ENCODE results near the gene ADGRF5.

Gene ADGRF5

GRCh38 chr6:46917002-46917545, 4.7 kb downstream of the ADGRF5 start:
- TF ChIP-seq CTCF (IDR thresholded peaks at IDR 0.05; ENCODE audit: low read depth, low read length): no peak

GRCh38 chr6:46915866-46916265, 5.9 kb downstream of the ADGRF5 start:
- H3K4me3 ChIP-seq (ENCODE audit: low read depth, low read length): no peak overlapping the region
- no peak for TF ChIP-seq CTCF (IDR thresholded peaks at IDR 0.05; ENCODE audit: low read depth, low read length)

More at GRCh38 chr6:46917002-46917545, 4.7 kb downstream of the ADGRF5 start:
- no peak overlapping the region for H3K4me3 ChIP-seq (ENCODE audit: low read depth, low read length)

- TF ChIP-seq CTCF (IDR thresholded peaks at IDR 0.05; ENCODE audit: low read depth, low read length): no peak
- H3K4me3 ChIP-seq (ENCODE audit: low read depth, low read length): no peak overlapping the region
These were observed 6.4 kb downstream of the ADGRF5 start for GRCh38 chr6:46915380-46915779.

GRCh38 chr6:46914279-46914810, 7.4 kb downstream of the ADGRF5 start:
- no peak for TF ChIP-seq CTCF (IDR thresholded peaks at IDR 0.05; ENCODE audit: low read depth, low read length)
- H3K4me3 ChIP-seq (ENCODE audit: low read depth, low read length): no peak overlapping the region

- no peak overlapping the region for H3K4me3 ChIP-seq (ENCODE audit: low read depth, low read length)
- no peak for TF ChIP-seq CTCF (IDR thresholded peaks at IDR 0.05; ENCODE audit: low read depth, low read length)
These were observed 12.4 kb downstream of the ADGRF5 start for GRCh38 chr6:46909371-46909770.

GRCh38 chr6:46906776-46907175, 15.0 kb downstream of the ADGRF5 start:
- H3K4me3 ChIP-seq (ENCODE audit: low read depth, low read length): no peak overlapping the region
- no peak for TF ChIP-seq CTCF (IDR thresholded peaks at IDR 0.05; ENCODE audit: low read depth, low read length)

- no peak for TF ChIP-seq CTCF (IDR thresholded peaks at IDR 0.05; ENCODE audit: low read depth, low read length)
- no peak overlapping the region for H3K4me3 ChIP-seq (ENCODE audit: low read depth, low read length)
These were observed 17.6 kb downstream of the ADGRF5 start for GRCh38 chr6:46904117-46904516.

Measured in WI38 (cell line).